ENCODE measurements around the gene KIF1A.
"Not testable (repeated sequence)": the region's sequence is repeated elsewhere in the genome, so short reads cannot be mapped to it uniquely, and the experiment has no call there.

KIF1A gene

GRCh38 chr2:240696469-240696868, 123.5 kb downstream of the KIF1A start:
- not testable (repeated sequence) for DNase-seq

GRCh38 chr2:240695593-240695992, 124.4 kb downstream of the KIF1A start:
- not testable (repeated sequence) for DNase-seq

- not testable (repeated sequence) for DNase-seq
These were observed 125.7 kb downstream of the KIF1A start for GRCh38 chr2:240694304-240694703.

- DNase-seq, result not testable (repeated sequence)
These were observed 127.1 kb downstream of the KIF1A start for GRCh38 chr2:240692583-240693561.

- not testable (repeated sequence) for DNase-seq
These were observed 128.2 kb downstream of the KIF1A start, which contains the start of gene AQP12A for GRCh38 chr2:240691631-240692420. Gene AQP12A (plus strand): TSS chr2:240691866. CDS start chr2:240691914, 48 bp downstream.

- DNase-seq, result not testable (repeated sequence)
These were observed 129.0 kb downstream of the KIF1A start for GRCh38 chr2:240691075-240691427.

GRCh38 chr2:240690421-240691074, 129.5 kb downstream of the KIF1A start:
- not testable (repeated sequence) for DNase-seq

- no peak for DNase-seq
These were observed 130.0 kb downstream of the KIF1A start for GRCh38 chr2:240689975-240690374.

- DNase-seq, result no peak
These were observed 131.5 kb downstream of the KIF1A start for GRCh38 chr2:240688553-240688919.

- DNase-seq, result no peak
These were observed 132.1 kb downstream of the KIF1A start for GRCh38 chr2:240687741-240688552.

GRCh38 chr2:240687045-240687740, 132.8 kb downstream of the KIF1A start:
- no peak for DNase-seq

GRCh38 chr2:240686460-240686859, 133.6 kb downstream of the KIF1A start:
- DNase-seq, result no peak

- DNase-seq, result no peak
These were observed 134.1 kb downstream of the KIF1A start for GRCh38 chr2:240685771-240686371.

- DNase-seq, result not testable (repeated sequence)
These were observed 135.9 kb downstream of the KIF1A start for GRCh38 chr2:240683980-240684728.

- not testable (repeated sequence) for DNase-seq
These were observed 136.6 kb downstream of the KIF1A start for GRCh38 chr2:240683329-240683979.

GRCh38 chr2:240682431-240683224, 137.4 kb downstream of the KIF1A start, which contains the start of gene AQP12B:
Gene AQP12B (minus strand): TSS chr2:240682885. CDS start chr2:240682837, 48 bp downstream.
- DNase-seq, result not testable (repeated sequence)

- DNase-seq, result not testable (repeated sequence)
These were observed 139.8 kb downstream of the KIF1A start for GRCh38 chr2:240680185-240680584.

GRCh38 chr2:240678909-240679308, 141.1 kb downstream of the KIF1A start:
- not testable (repeated sequence) for DNase-seq

- DNase-seq, result not testable (repeated sequence)
These were observed 142.0 kb downstream of the KIF1A start for GRCh38 chr2:240678043-240678442.
